Mononuclear cell (primary cell): Measurements from ENCODE around the gene CACNA1E. TPM values are rescaled to one million over a fixed set of nuclear protein-coding genes. Genes with fewer than 3 reads are reported as not detected.
"Not testable (repeated sequence)": the region's sequence is repeated elsewhere in the genome, so short reads cannot be mapped to it uniquely, and the experiment has no call there.

Source experiments
- H3K27me3 ChIP-seq: 2 replicates; pipeline ENCODE4 v1.6.0; 2011; ENCODE audit warnings: low read length, control low read depth; ENCODE audit not compliant: insufficient read depth
- H3K4me1 ChIP-seq: 2 replicates; pipeline ENCODE4 v1.5.1; 2011; ENCODE audit warnings: mild to moderate bottlenecking, low read length, control low read depth; ENCODE audit not compliant: insufficient read depth
- H3K4me3 ChIP-seq: 2 replicates; pipeline ENCODE4 v1.5.1; 2011; ENCODE audit warnings: mild to moderate bottlenecking, low read length, moderate library complexity
- H3K9me3 ChIP-seq: 2 replicates; pipeline ENCODE4 v1.5.1; 2011; ENCODE audit warnings: low read depth, mild to moderate bottlenecking, control low read depth, low read length
- total RNA-seq: library from RNA; depleted of rRNA; stranded (reverse); fragments of >200 nt; gene quantifications from one replicate; pipeline ENCODE4 v1.2.3, GENCODE V29; 2012

CACNA1E gene
- total RNA-seq, 1 donor = under 0.01 TPM

DNA sequence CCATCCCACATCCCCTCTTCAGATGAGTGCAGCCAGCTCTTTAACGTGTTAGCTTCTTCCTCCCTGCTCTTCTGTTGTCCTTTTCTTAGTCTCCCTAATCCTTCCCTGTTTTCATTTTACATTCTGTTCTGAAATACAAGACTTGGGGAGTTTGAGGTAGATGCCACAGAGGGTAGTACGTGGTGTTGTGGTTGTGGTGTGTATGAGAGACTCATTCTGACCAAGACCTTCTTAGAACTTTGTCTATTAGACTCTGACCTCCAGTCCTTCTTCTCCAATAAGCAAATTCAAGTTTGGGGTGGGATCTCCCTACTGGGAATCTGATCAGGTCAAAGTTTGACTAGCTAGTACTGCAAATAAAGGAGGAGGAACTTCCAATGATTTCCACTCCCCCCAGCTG is 39.5 kb downstream of the CACNA1E start:
- Histone ChIP-seq H3K4me1 (no peaks in the 10 kb centered on the region), H3K27me3 (no peaks in the 10 kb centered on the region), H3K9me3 (no peaks in the 10 kb centered on the region), H3K4me3 (no peak overlapping the region)

DNA sequence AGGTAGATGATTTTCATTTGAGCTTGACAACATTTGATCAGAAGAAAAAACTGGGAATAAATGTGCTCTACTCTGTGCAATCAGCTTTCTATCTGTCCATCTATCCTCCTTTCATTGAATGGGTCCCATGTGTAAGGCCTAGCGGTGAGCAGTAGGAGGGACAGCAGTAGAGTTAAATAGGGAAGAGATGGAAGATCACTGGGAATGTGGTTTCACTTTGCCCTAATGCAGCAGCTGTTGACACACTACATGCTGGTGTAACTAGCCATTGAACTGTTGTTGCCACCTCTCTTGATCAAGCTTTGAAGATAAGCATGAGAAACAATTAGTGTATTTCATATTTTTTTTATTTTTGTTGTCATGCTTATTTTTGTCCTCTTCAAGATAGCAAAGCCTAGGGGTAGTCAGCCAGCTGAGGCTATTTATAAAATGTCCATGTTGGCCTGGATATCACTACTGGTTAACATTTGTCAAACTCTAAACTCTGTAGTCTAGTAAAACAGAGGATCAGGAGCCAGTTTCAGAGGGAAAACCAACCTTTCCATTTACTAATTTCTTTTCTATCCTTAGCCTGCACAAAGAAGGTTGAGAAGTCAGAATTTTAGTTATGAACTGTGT is 41.9 kb downstream of the CACNA1E start:
- no peaks in the 10 kb centered on the region for H3K27me3 ChIP-seq
- H3K4me3 ChIP-seq = no peak overlapping the region
- H3K9me3 ChIP-seq = no peaks in the 10 kb centered on the region
- H3K4me1 ChIP-seq = no peaks in the 10 kb centered on the region

DNA sequence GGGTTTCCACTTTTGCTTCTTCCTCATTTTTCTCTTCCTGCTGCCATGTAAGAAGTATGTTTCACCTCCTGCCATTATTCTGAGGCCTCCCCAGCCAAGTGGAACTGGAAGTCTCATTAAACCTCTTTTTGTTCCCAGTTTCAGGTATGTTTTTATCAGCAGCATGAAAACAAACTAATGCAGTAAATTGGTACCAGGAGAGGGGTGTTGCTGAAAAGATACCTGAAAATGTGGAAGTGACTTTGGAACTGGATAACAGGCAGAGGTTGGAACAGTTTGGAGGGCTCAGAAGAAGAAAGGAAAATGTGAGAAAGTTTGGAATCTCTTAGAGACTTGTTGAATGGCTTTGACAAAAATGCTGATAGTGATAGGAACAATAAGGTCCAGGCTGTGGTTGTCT is 44.9 kb downstream of the CACNA1E start:
- not testable (repeated sequence) for H3K27me3 ChIP-seq, H3K4me1 ChIP-seq, H3K4me3 ChIP-seq, H3K9me3 ChIP-seq

DNA sequence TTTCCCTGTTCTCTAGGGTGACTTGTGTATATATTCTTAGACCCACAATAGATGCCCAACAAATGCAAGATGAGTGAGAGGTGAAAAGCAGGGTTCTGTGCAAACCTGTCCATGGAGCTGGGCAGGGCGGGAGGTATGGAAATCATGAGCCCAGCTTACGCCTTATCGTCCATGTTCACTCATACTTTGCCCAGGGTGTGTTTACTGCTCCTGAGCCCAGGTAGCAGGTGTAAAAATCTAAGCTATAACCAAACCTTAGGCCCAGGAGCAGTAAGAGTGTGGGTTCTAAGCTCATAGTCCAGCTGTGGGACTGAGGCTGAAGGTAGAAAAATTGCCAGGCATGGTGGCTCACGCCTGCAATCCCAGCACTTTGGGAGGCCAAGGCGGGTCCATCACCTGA is 48.1 kb downstream of the CACNA1E start:
- Histone ChIP-seq H3K4me3 (no peak overlapping the region), H3K9me3 (no peaks in the 10 kb centered on the region), H3K4me1 (no peaks in the 10 kb centered on the region), H3K27me3 (peaks cover 7% of the 10 kb centered on the region)

DNA sequence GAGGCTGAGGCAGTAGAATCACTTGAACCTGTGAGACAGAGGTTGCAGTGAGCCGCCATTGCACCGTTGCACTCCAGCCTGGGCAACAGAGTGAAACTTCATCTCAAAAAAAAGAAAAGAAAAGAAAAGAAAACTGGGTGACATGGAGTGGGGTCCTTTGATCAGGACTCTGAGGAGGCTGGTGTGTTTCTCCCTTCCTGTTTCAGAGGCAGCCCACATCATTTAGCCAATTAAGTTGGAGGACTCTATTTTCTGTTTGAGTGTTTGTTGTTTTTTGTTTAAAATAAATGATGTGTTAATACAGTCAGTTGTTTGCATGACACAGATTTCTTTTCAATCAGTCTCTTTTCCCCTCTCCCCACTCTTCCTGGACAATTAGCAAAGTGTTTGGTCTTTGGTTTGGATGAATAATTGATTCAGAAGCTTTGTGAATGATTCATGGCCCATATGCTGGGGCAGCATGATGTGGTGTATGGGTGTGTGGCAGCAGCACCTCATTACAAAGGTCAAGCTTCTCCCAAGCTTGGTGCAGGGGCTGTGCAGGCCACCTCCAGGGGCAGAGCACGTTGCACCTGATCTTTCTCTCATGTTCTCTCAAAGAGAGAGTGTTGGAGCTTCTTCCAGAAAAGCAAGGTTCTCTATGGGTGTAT is 48.8 kb downstream of the CACNA1E start:
- H3K9me3 ChIP-seq = no peaks in the 10 kb centered on the region
- peaks cover 7% of the 10 kb centered on the region for H3K27me3 ChIP-seq
- H3K4me1 ChIP-seq = no peaks in the 10 kb centered on the region
- no peak overlapping the region for H3K4me3 ChIP-seq

DNA sequence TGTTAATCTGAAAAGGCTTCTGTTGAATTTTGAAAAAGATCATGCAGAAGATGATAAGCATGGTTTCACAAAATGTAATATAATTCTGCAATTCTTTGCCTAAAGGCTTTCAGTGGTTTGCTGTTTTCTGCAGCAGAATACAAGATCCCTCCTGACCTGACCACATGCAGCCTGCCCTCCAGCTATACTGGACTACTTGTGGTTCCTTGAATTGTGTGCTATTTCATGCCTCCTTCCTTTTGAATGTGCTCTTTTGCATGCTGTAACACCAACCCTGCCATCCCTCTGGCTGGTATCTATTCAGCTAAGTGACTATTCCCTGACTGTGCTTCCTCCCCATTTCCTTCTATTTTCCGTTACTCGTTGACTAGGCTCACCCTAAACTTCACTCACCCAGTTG is 55.5 kb downstream of the CACNA1E start:
- Histone ChIP-seq H3K27me3 (no peaks in the 10 kb centered on the region), H3K4me1 (no peaks in the 10 kb centered on the region), H3K4me3 (no peak overlapping the region), H3K9me3 (no peaks in the 10 kb centered on the region)

DNA sequence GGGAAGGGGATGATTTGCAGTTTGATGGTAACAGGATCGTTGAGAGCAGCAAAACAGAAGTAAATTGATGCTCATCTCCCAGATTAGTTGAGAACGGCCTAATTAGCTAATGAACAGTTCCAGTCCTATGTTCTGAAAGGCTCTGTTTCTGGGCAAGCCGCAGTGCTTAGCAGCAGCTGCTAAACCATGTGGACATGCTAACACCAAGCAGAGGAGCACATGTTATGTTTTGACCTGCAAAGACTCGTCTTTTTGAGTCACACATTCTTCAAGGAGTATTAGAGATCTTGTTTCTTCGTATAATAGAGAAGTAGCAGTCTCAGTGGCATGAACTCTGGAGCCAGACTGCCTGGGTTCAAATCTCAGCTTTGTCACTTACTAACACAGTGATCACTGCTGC is 58.1 kb downstream of the CACNA1E start:
- peaks cover 4% of the 10 kb centered on the region for H3K27me3 ChIP-seq
- H3K4me3 ChIP-seq = no peak overlapping the region
- no peaks in the 10 kb centered on the region for H3K9me3 ChIP-seq
- H3K4me1 ChIP-seq = no peaks in the 10 kb centered on the region

DNA sequence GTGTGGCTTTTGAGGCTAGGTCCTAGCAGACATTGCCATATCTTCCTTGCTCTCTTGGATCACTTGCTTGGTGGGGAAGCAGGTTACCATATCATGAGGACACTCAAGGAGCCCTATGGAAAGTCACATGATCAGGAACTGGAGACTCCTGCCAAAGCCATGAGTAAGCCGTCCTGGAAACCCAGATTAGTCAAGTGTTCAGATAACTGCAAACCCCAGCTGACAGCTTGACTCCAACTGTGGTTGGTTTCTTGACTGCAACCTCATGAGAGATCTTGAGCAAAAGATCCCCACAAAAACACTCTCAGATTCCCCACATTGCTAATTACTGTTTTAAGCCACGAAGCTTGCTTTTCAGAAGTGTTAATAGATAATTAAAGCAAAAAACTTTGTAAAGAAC is 58.6 kb downstream of the CACNA1E start:
- H3K9me3 ChIP-seq = no peaks in the 10 kb centered on the region
- no peak overlapping the region for H3K4me3 ChIP-seq
- H3K27me3 ChIP-seq = peaks cover 4% of the 10 kb centered on the region
- H3K4me1 ChIP-seq = no peaks in the 10 kb centered on the region

DNA sequence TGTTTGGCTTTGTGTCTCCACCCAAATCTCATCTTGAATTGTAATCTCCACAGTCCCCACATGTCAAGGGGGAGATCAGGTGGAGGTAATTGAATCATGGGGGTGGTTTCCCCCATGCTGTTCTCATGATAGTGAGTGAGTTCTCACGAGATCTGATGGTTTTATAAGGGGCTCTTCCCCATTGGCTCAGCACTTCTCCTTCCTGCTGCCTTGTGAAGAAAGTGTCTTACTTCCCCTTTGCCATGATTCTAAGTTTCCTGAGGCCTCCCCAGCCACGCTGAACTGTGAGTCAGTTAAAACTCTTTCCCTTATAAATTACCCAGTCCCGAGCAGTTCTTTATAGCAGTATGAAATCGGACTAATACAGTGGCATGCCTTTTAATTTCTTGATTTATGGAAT is 59.1 kb downstream of the CACNA1E start:
- not testable (repeated sequence) for H3K27me3 ChIP-seq, H3K4me3 ChIP-seq, H3K9me3 ChIP-seq, H3K4me1 ChIP-seq

DNA sequence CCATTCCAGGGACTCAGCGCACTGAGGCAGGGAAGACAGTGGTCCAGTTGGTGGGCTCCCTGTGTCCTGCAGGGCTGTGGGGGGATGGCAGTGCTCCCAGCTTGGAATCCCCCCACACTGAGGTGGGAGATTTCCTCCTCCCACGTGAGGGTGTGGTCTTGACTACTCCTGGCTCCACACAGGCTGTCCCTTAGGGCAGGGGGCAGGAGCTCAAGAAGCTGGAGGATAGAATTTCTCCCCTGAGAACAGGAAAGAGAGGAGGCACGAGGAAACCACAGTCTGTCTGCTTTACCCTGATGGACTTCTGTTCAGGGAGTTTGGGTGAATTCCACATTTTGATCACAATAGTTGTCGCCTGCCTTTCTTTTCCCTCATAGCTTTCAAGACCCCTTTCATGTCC is 62.1 kb downstream of the CACNA1E start:
- Histone ChIP-seq H3K27me3 (peaks cover 4% of the 10 kb centered on the region), H3K9me3 (no peaks in the 10 kb centered on the region), H3K4me3 (no peak overlapping the region), H3K4me1 (no peaks in the 10 kb centered on the region)

DNA sequence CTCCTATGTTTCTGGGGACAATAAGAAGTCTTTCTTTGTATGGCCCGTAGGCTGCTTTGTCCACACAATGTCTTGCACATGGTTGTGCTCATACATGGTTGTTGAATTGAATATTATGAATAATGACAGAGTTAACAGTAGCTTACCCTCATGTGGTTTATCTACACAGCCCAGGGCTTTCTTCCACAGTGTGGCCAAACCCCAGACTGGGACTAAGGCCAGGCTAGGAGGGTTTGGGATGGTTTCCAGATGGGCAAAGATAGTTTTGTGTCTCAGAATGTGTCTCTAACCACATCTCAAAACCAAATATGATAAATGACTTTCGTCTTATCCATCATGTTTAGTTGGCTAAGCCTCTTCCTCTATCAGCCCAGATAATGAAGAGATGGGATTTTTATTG is 65.2 kb downstream of the CACNA1E start:
- H3K9me3 ChIP-seq = no peaks in the 10 kb centered on the region
- H3K27me3 ChIP-seq = peaks cover 4% of the 10 kb centered on the region
- no peaks in the 10 kb centered on the region for H3K4me1 ChIP-seq
- no peak overlapping the region for H3K4me3 ChIP-seq

DNA sequence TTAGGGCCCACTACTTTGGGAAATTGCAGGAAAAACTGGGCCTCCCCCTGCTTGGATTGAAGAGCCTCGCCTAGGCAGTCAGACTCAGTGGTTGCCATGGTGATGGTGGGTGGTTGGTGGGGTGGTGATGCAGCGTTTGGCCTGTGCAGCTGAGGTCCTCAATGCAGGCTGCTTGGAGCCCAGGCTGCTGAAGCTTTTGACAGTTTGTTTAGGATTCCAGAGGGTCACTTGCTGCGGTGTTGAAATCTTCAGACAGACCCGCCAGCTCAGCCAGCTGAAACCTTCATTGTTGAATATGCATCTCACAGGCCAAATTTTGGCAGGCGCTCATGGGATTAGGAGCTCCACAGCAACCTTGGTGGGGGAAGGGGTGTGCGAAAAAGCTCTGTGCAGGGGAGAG is 67.9 kb downstream of the CACNA1E start:
- H3K27me3 ChIP-seq = no peaks in the 10 kb centered on the region
- no peaks in the 10 kb centered on the region for H3K4me1 ChIP-seq
- no peaks in the 10 kb centered on the region for H3K9me3 ChIP-seq
- H3K4me3 ChIP-seq = no peak overlapping the region

DNA sequence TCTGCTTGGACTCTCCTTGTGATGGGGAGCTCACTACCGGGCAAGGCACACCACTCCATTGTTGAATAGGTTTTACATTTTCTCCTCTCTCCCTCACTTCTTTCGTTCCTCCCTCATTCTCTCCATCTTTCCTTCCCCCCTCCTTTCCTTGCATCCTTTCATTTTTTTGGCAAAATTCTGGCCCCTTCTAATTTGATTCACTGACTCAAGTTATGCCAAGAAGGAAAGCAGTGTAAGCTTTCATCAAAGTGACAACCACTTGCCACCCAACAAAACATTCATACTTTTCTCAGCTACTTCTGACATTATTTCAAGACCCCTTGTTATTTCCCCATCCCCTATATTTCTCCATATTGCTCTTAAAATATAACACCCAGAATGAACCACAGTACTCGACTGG is 68.4 kb downstream of the CACNA1E start:
- Histone ChIP-seq H3K4me1 (no peaks in the 10 kb centered on the region), H3K9me3 (no peaks in the 10 kb centered on the region), H3K27me3 (no peaks in the 10 kb centered on the region), H3K4me3 (no peak overlapping the region)

DNA sequence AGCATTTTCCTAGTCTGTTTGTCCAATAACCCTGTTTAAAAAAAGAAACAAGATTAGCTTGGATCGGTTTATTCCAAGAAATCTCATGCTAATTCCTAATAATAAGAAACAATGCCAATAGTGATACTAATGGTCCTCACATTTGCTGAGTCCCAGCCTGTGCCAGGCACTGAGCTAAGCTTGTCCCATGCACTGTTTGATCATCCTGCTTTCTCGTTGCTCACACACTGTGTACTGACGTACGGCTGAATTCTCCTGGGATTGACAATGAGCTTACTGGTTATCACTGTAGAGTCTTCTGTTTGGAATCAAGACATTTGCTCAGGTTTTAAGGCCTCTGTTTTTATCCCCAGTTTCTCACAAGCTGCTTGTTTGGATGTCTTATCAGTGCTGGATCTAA is 71.1 kb downstream of the CACNA1E start:
- Histone ChIP-seq H3K27me3 (no peaks in the 10 kb centered on the region), H3K9me3 (no peaks in the 10 kb centered on the region), H3K4me1 (no peaks in the 10 kb centered on the region), H3K4me3 (no peak overlapping the region)

DNA sequence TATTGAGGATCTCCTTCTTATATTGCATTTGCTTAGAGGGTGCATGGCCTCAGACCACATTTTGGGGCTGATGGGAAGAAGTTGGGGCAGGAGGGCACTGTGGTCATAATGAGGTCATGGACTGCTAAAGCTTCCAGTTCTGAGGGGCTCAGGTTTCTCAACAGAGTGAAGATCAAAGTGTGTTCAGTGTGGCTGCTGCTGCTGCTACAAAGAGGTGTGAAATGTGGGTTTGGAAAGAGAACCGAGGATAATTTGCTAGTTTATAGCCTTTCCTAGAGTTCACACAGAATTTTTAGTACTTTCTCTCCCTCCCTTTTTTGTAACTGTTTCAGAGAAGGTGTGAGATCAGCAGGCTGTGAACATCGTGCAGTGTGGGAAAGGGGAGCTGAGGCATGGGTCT is 73.3 kb downstream of the CACNA1E start:
- Histone ChIP-seq H3K4me1 (no peaks in the 10 kb centered on the region), H3K9me3 (no peaks in the 10 kb centered on the region), H3K4me3 (no peak overlapping the region), H3K27me3 (no peaks in the 10 kb centered on the region)

DNA sequence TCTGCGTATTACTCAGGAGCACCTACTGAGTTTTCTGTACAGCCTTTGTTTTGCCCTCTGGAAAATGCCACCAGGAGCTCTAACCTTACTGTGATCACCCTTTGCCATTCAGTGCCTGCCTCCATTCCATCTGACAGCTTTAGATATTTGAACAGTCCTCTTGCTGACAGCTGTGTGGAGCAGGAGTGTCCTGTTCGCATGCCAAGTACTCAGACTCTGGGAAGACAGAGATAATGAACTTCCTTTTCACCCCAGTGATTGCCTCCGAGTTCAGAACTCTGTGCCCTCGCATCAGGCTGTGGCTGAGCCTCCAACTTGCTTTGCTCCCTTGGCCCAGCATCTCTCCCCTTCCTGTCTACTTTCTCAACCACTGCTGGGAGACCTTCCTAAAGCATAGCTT is 74.0 kb downstream of the CACNA1E start:
- H3K4me1 ChIP-seq = no peaks in the 10 kb centered on the region
- no peaks in the 10 kb centered on the region for H3K9me3 ChIP-seq
- no peaks in the 10 kb centered on the region for H3K27me3 ChIP-seq
- no peak overlapping the region for H3K4me3 ChIP-seq
